ENCODE measurements around the gene CACNA1H. TPM values are rescaled to one million over a fixed set of nuclear protein-coding genes. Genes with fewer than 3 reads are reported as not detected.
"Not testable (repeated sequence)": the region's sequence is repeated elsewhere in the genome, so short reads cannot be mapped to it uniquely, and the experiment has no call there.

The CACNA1H gene
- polyA plus RNA-seq, 3 donors from 2014 or later = 0.22 TPM; not detected in 2

- not testable (repeated sequence) for H3K36me3 Mint-ChIP-seq; H3K27me3 Mint-ChIP-seq (ENCODE audit: low read depth in 3 of 3); DNase-seq; H3K27ac Mint-ChIP-seq; H3K9me3 Mint-ChIP-seq; H3K4me3 Mint-ChIP-seq
- H3K4me1 Mint-ChIP-seq = peaks cover 11 to 20% of the 10 kb centered on the region in 2 donors
Measured at GRCh38 chr16:1249031-1249755, 96.3 kb downstream of the CACNA1H start.

- H3K36me3 Mint-ChIP-seq; H3K4me1 Mint-ChIP-seq; H3K4me3 Mint-ChIP-seq; H3K9me3 Mint-ChIP-seq; H3K27ac Mint-ChIP-seq; H3K27me3 Mint-ChIP-seq (ENCODE audit: low read depth in 3 of 3); DNase-seq: not testable (repeated sequence)
Measured at GRCh38 chr16:1253701-1254364, 100.9 kb downstream of the CACNA1H start.

GRCh38 chr16:1254821-1255220, 101.9 kb downstream of the CACNA1H start:
- not testable (repeated sequence) for H3K4me1 Mint-ChIP-seq; H3K9me3 Mint-ChIP-seq; H3K4me3 Mint-ChIP-seq; H3K27me3 Mint-ChIP-seq (ENCODE audit: low read depth in 3 of 3); H3K27ac Mint-ChIP-seq; DNase-seq; H3K36me3 Mint-ChIP-seq

- H3K9me3 Mint-ChIP-seq; DNase-seq; H3K27ac Mint-ChIP-seq; H3K27me3 Mint-ChIP-seq (ENCODE audit: low read depth in 3 of 3); H3K4me1 Mint-ChIP-seq; H3K36me3 Mint-ChIP-seq; H3K4me3 Mint-ChIP-seq: not testable (repeated sequence)
Measured at GRCh38 chr16:1255276-1256122, 102.6 kb downstream of the CACNA1H start, which contains the start of gene TPSD1. TPSD1 (plus strand) TSS chr16:1256069; CDS start chr16:1256281, 212 bp downstream.

- H3K4me3 Mint-ChIP-seq; H3K27ac Mint-ChIP-seq; DNase-seq; H3K4me1 Mint-ChIP-seq; H3K36me3 Mint-ChIP-seq; H3K9me3 Mint-ChIP-seq; H3K27me3 Mint-ChIP-seq (ENCODE audit: low read depth in 3 of 3): not testable (repeated sequence)
Measured at GRCh38 chr16:1256296-1256873, 103.5 kb downstream of the CACNA1H start.

GRCh38 chr16:1256874-1257322, 104.0 kb downstream of the CACNA1H start:
- H3K36me3 Mint-ChIP-seq = no peaks in the 10 kb centered on the region
- no peak for DNase-seq
- H3K4me3 Mint-ChIP-seq = no peak overlapping the region

GRCh38 chr16:1257561-1258224, 104.8 kb downstream of the CACNA1H start:
- Mint-ChIP-seq H3K27ac (no peak overlapping the region), H3K9me3 (no peaks in the 10 kb centered on the region), H3K27me3 (ENCODE audit: low read depth in 3 of 3) (peaks cover 0 to 3% (median 0%) of the 10 kb centered on the region in 3 donors), H3K4me1 (peaks cover 6 to 7% of the 10 kb centered on the region in 2 donors), H3K36me3 (no peaks in the 10 kb centered on the region), H3K4me3 (no peak overlapping the region)
- no peak for DNase-seq

More at GRCh38 chr16:1256874-1257322, 104.0 kb downstream of the CACNA1H start:
- Mint-ChIP-seq H3K9me3 (no peaks in the 10 kb centered on the region), H3K4me1 (peaks cover 6 to 7% of the 10 kb centered on the region in 2 donors), H3K27me3 (ENCODE audit: low read depth in 3 of 3) (peaks cover 0 to under 1% (median 0%) of the 10 kb centered on the region in 3 donors), H3K27ac (no peak overlapping the region)

- Mint-ChIP-seq H3K27ac (no peak overlapping the region), H3K4me3 (no peak overlapping the region), H3K4me1 (peaks cover 6 to 7% of the 10 kb centered on the region in 2 donors), H3K9me3 (no peaks in the 10 kb centered on the region), H3K36me3 (no peaks in the 10 kb centered on the region), H3K27me3 (ENCODE audit: low read depth in 3 of 3) (peaks cover 0 to 3% (median 0%) of the 10 kb centered on the region in 3 donors)
- no peak for DNase-seq
Measured at GRCh38 chr16:1258225-1258600, 105.3 kb downstream of the CACNA1H start.

- H3K4me1 Mint-ChIP-seq = peaks cover 6 to 7% of the 10 kb centered on the region in 2 donors
- peak overlapping the region; percentile 66 to 85 (median 74) for H3K4me3 Mint-ChIP-seq
- H3K36me3 Mint-ChIP-seq = no peaks in the 10 kb centered on the region
- H3K27me3 Mint-ChIP-seq (ENCODE audit: low read depth in 3 of 3) = peaks cover 0 to 3% (median 0%) of the 10 kb centered on the region in 3 donors
- peak overlapping the region in 1 of 6 donors; percentile 71 for H3K27ac Mint-ChIP-seq
- H3K9me3 Mint-ChIP-seq = no peaks in the 10 kb centered on the region
- DNase-seq = peak in 1 of 3 donors; percentile 10
Measured at GRCh38 chr16:1258906-1259759, 106.2 kb downstream of the CACNA1H start.

- Mint-ChIP-seq H3K4me3 (no peak overlapping the region), H3K4me1 (peaks cover 6 to 7% of the 10 kb centered on the region in 2 donors), H3K27me3 (ENCODE audit: low read depth in 3 of 3) (peaks cover 0 to 3% (median 0%) of the 10 kb centered on the region in 3 donors), H3K36me3 (no peaks in the 10 kb centered on the region), H3K9me3 (no peaks in the 10 kb centered on the region), H3K27ac (no peak overlapping the region)
- no peak for DNase-seq
Measured at GRCh38 chr16:1259760-1260068, 106.8 kb downstream of the CACNA1H start.

GRCh38 chr16:1260101-1260680, 107.3 kb downstream of the CACNA1H start:
- Mint-ChIP-seq H3K4me3 (no peak overlapping the region), H3K27me3 (ENCODE audit: low read depth in 3 of 3) (peaks cover 0 to 3% (median 2%) of the 10 kb centered on the region in 3 donors), H3K4me1 (peaks cover 6 to 7% of the 10 kb centered on the region in 2 donors), H3K27ac (peak overlapping the region in 1 of 6 donors; percentile 37), H3K36me3 (no peaks in the 10 kb centered on the region), H3K9me3 (no peaks in the 10 kb centered on the region)
- DNase-seq = no peak

- Mint-ChIP-seq H3K4me3 (no peak overlapping the region), H3K36me3 (no peaks in the 10 kb centered on the region), H3K9me3 (no peaks in the 10 kb centered on the region), H3K27me3 (ENCODE audit: low read depth in 3 of 3) (peaks cover 0 to 3% (median 2%) of the 10 kb centered on the region in 3 donors), H3K4me1 (peaks cover 6 to 7% of the 10 kb centered on the region in 2 donors), H3K27ac (no peak overlapping the region)
- no peak for DNase-seq
Measured at GRCh38 chr16:1261131-1261892, 108.4 kb downstream of the CACNA1H start.
